MM.1S (cell line): Measurements from ENCODE around the gene SAP30BP.

Experiments
- DNase-seq: peaks from one replicate; pipeline ENCODE4 v3.0.0-alpha.2; 2015
- H2AFZ ChIP-seq: fragments of 300-600 bp; sonication (generic); 2 replicates; pipeline ENCODE4 v1.6.0; 2016; ENCODE audit warnings: antibody characterized with exemption, low read length
- H3F3A ChIP-seq: fragments of 300-600 bp; sonication (generic); 2 replicates; pipeline ENCODE4 v1.6.1; 2016; ENCODE audit warnings: mild to moderate bottlenecking, antibody characterized with exemption, low read length, moderate library complexity, mixed read lengths; ENCODE audit not compliant: insufficient read depth
- H3K27ac ChIP-seq: fragments of 300-600 bp; sonication (generic); 2 replicates; pipeline ENCODE4 v1.5.1; 2016; ENCODE audit warnings: mild to moderate bottlenecking, low read length
- H3K27me3 ChIP-seq: fragments of 300-600 bp; sonication (generic); replicated peaks from 2 replicates; pipeline ENCODE4 v1.6.0; 2016; ENCODE audit warnings: low read length; ENCODE audit not compliant: insufficient read depth
- H3K36me3 ChIP-seq: fragments of 300-600 bp; sonication (generic); replicated peaks from 2 replicates; pipeline ENCODE4 v1.6.1; 2016; ENCODE audit warnings: mild to moderate bottlenecking, low read length, mixed read lengths; ENCODE audit not compliant: insufficient read depth
- H3K4me1 ChIP-seq: fragments of 300-600 bp; sonication (generic); 2 replicates; pipeline ENCODE4 v1.6.1; 2016; ENCODE audit warnings: low read length, mixed read lengths
- H3K4me2 ChIP-seq: fragments of 300-600 bp; sonication (generic); 2 replicates; pipeline ENCODE4 v1.6.0; 2016; ENCODE audit warnings: low read depth, low read length
- H3K4me3 ChIP-seq: fragments of 300-600 bp; sonication (generic); 2 replicates; pipeline ENCODE4 v1.5.1; 2016; ENCODE audit warnings: low read length, mixed read lengths
- H3K79me2 ChIP-seq: fragments of 300-600 bp; sonication (generic); 2 replicates; pipeline ENCODE4 v1.6.1; 2016; ENCODE audit warnings: mixed run types, low read length, mixed read lengths
- H3K9ac ChIP-seq: fragments of 300-600 bp; sonication (generic); 2 replicates; pipeline ENCODE4 v1.6.1; 2016; ENCODE audit warnings: low read length, mixed read lengths
- H3K9me2 ChIP-seq: fragments of 300-600 bp; sonication (generic); replicated peaks from 2 replicates; pipeline ENCODE4 v1.6.1; 2016; ENCODE audit warnings: mild to moderate bottlenecking, low read length, mixed read lengths; ENCODE audit not compliant: insufficient read depth
- H3K9me3 ChIP-seq: fragments of 300-600 bp; sonication (generic); replicated peaks from 2 replicates; pipeline ENCODE4 v1.6.1; 2016; ENCODE audit warnings: mild to moderate bottlenecking, low read length, mixed read lengths; ENCODE audit not compliant: insufficient read depth
- H4K20me1 ChIP-seq: fragments of 300-600 bp; sonication (generic); 2 replicates; pipeline ENCODE4 v1.6.1; 2016; ENCODE audit warnings: mild to moderate bottlenecking, low read length, moderate library complexity, mixed read lengths; ENCODE audit not compliant: insufficient read depth
- EZH2 ChIP-seq: fragments of 300-600 bp; sonication (generic); optimal IDR thresholded peaks from 2 replicates; pipeline ENCODE3; 2017; ENCODE audit warnings: low read depth, mild to moderate bottlenecking, antibody characterized with exemption, low read length, mixed read lengths
- EZH2phosphoT487 ChIP-seq: fragments of 300-600 bp; sonication (generic); IDR thresholded peaks from 2 replicates; pipeline ENCODE4 v1.6.1; 2018; ENCODE audit warnings: antibody characterized with exemption, low read length
- TF ChIP-seq, protein P1 (sequence below): fragments of 300-600 bp; sonication (generic); IDR thresholded peaks from 2 replicates; pipeline ENCODE4 v1.5.1; 2016; ENCODE audit warnings: antibody characterized with exemption, low read length, mixed read lengths

The SAP30BP gene

DNA sequence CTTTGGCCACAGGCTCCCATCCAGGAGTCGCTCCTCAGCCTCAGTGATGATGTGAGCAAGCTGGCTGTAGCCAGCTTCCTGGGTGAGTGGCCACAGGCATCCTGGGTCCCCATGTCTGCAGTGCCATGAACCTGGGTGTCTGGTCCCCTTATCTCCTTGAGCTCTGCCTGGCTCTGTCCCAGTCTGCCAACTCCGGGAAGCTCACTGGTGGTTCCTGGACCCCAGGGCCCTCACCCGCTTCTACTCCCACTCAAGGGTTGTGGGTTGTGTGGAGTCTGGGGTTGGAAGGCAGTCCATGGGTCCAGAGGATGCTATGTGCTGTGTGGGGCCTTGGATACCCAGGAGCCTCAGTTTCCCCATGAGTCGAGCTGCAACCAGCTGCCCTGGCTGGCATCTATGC lies 45.6 kb upstream of the SAP30BP start:
- TF ChIP-seq, protein P1, sequence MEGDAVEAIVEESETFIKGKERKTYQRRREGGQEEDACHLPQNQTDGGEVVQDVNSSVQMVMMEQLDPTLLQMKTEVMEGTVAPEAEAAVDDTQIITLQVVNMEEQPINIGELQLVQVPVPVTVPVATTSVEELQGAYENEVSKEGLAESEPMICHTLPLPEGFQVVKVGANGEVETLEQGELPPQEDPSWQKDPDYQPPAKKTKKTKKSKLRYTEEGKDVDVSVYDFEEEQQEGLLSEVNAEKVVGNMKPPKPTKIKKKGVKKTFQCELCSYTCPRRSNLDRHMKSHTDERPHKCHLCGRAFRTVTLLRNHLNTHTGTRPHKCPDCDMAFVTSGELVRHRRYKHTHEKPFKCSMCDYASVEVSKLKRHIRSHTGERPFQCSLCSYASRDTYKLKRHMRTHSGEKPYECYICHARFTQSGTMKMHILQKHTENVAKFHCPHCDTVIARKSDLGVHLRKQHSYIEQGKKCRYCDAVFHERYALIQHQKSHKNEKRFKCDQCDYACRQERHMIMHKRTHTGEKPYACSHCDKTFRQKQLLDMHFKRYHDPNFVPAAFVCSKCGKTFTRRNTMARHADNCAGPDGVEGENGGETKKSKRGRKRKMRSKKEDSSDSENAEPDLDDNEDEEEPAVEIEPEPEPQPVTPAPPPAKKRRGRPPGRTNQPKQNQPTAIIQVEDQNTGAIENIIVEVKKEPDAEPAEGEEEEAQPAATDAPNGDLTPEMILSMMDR, result no peak
- TF ChIP-seq EZH2 (no peak), EZH2phosphoT487 (no peak)
- no peaks in the 10 kb centered on the region for H3K9me2 ChIP-seq
- H3K4me3 ChIP-seq, result no peak overlapping the region
- no peak overlapping the region for H3K27ac ChIP-seq
- peaks cover 60% of the 10 kb centered on the region for H3K27me3 ChIP-seq
- H3K4me2 ChIP-seq, result no peak overlapping the region
- no peak overlapping the region for H3K9ac ChIP-seq
- H3K4me1 ChIP-seq, result no peaks in the 10 kb centered on the region
- no peaks in the 10 kb centered on the region for H3K36me3 ChIP-seq
- H4K20me1 ChIP-seq, result no peaks in the 10 kb centered on the region
- DNase-seq, result no peak
- H2AFZ ChIP-seq, result no peak overlapping the region
- no peaks in the 10 kb centered on the region for H3K9me3 ChIP-seq
- H3F3A ChIP-seq, result no peaks in the 10 kb centered on the region
- H3K79me2 ChIP-seq, result no peaks in the 10 kb centered on the region

DNA sequence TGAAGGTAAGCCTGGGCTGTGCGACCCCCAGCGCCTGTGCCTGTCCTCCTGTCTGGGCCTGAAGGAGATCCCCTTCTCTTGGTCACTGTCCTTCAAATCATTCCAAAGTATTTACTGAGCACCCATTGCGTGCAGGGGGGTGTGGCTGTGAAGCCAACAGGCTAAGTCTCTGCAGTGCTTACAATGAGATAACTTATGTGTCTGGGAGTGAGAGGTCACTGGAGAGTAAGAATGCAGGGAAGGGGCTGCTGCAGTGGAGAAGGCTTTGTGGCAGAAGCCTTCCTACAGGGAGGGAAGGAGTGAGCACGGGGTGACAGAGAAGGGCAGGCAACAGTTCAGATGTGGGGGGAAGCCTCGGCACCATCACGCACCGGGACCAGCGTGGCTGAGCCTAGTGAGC lies 45.1 kb upstream of the SAP30BP start:
- Histone ChIP-seq H3K4me1 (no peaks in the 10 kb centered on the region), H3K79me2 (no peaks in the 10 kb centered on the region), H3K4me2 (no peak overlapping the region), H3K36me3 (no peaks in the 10 kb centered on the region), H3F3A (no peaks in the 10 kb centered on the region), H3K27ac (no peak overlapping the region), H3K9me3 (no peaks in the 10 kb centered on the region), H3K4me3 (no peak overlapping the region), H4K20me1 (no peaks in the 10 kb centered on the region), H3K9me2 (no peaks in the 10 kb centered on the region), H3K27me3 (peaks cover 54% of the 10 kb centered on the region), H3K9ac (no peak overlapping the region), H2AFZ (no peak overlapping the region)
- no peak for DNase-seq
- TF ChIP-seq EZH2, result no peak
- TF ChIP-seq EZH2phosphoT487, result no peak
- TF ChIP-seq, protein P1, result no peak

DNA sequence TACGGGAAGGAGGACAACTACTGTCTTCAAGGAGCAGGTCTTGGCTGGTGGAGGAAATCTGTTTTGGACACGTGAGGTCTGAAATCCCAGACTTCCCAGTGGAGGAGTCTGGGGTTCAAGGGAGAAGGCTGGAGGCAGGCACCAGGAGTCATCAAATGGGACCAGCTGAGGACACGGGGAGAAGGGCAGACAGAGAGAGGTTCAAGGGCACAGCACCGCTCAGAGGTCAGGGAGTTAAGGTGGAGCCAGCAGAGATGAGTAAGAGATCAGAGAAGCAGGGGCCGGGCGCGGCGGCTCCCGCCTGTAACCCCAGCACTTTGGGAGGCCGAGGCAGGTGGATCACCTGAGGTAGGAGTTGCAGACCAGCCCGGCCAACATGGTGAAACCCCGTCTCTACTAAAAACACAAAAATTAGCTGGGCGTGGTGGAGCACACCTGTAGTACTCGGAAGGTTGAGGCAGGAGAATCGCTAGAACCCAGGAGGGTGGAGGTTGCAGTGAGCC lies 44.3 kb upstream of the SAP30BP start:
- no peak overlapping the region for H3K27ac ChIP-seq
- no peaks in the 10 kb centered on the region for H3K9me3 ChIP-seq
- H3K36me3 ChIP-seq, result no peaks in the 10 kb centered on the region
- no peaks in the 10 kb centered on the region for H4K20me1 ChIP-seq
- H3K9ac ChIP-seq, result no peak overlapping the region
- peaks cover 47% of the 10 kb centered on the region for H3K27me3 ChIP-seq
- H3F3A ChIP-seq, result no peaks in the 10 kb centered on the region
- no peak overlapping the region for H3K4me2 ChIP-seq
- H3K9me2 ChIP-seq, result no peaks in the 10 kb centered on the region
- no peaks in the 10 kb centered on the region for H3K79me2 ChIP-seq
- TF ChIP-seq, protein P1, result no peak
- TF ChIP-seq EZH2, result no peak
- TF ChIP-seq EZH2phosphoT487, result no peak
- H3K4me1 ChIP-seq, result no peaks in the 10 kb centered on the region
- H2AFZ ChIP-seq, result no peak overlapping the region
- H3K4me3 ChIP-seq, result no peak overlapping the region
- no peak for DNase-seq
